HG03571 (cell line): Measurements from ENCODE around the gene NEK4.
"Not testable (repeated sequence)": the region's sequence is repeated elsewhere in the genome, so short reads cannot be mapped to it uniquely, and the experiment has no call there.

Source experiments
- ATAC-seq: cut with Tn5 transposase; IDR thresholded peaks from one replicate; pipeline ENCODE4 v1.9.1; 2021; ENCODE audit not compliant: unreplicated experiment

The NEK4 gene

DNA sequence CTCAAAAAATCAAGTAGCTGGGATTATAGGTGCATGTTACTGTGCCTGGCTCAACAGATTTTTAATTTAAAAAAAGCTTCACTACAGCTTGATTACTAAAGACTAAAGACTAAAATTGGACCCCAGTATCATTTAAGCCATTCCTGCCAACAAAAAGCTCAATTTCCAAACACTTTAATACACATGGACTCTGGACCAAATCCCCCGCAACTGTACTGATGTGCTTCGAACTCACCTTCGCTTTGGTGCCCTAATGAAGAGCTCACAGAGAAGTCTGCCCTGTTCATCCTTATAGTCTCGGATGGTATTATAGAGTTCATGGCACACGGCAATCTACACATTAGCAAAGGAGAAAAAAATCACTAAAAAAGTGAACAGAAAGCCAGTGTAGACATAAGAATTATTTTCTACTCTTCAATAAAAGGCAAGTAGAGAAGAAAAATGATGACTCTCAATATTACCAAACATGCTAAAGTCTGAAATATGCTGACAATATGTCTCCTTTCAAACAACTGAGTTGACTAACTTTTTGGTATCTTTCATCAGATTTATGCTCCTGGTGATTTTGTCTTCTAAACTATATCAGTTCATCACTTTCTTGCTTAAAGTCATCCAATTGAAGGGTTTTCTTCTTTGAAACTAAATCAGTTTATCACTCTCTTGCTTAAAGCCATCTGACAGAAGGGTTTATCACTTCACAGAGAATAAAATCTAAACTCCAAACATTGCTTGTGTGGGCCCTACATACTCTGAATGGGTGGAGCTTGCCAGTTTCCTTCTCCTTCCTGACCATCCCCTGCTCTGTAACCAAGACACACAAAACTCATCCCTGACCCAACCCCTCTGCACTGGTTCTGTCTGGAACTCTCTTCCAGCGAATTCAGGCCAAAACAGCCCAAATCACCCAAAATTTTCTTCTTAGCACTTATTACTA, 92.2 kb downstream of the NEK4 start:
- no peak for ATAC-seq

DNA sequence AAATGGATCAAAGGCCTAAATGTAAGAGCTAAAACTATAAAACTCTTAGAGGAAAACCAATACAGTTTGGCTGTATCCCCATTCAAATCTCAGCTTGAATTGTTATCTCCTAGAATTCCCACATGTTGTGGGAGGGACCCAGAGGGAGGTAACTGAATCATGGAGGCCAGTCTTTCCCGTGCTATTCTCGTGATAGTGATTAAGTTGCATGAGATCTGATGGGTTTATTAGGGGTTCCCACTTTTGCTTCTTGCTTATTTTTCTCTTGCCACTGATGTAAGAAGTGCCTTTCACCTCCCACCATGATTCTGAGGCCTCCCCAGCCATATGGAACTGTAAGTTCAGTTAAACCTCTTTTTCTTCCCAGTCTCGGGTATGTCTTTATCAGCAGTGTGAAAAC, 94.5 kb downstream of the NEK4 start:
- ATAC-seq = not testable (repeated sequence)

DNA sequence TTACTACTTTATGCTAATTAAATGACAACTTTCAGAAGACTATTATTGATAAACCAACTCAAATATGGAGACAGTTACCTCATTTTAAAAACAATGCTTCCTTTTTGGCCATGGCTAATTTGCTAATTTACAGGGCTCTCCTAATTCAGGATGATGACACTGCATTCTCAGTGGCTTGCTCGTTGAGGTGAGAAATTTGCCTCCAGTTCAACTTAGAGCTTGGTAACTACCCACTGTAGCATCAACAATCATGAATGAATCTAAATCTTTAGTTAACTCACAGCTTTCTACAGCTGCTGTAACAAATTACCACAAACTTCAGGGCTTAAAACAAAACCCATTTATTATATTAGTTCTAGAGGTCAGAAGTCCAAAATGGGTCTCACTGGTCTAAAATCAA, 99.1 kb downstream of the NEK4 start:
- ATAC-seq = no peak

DNA sequence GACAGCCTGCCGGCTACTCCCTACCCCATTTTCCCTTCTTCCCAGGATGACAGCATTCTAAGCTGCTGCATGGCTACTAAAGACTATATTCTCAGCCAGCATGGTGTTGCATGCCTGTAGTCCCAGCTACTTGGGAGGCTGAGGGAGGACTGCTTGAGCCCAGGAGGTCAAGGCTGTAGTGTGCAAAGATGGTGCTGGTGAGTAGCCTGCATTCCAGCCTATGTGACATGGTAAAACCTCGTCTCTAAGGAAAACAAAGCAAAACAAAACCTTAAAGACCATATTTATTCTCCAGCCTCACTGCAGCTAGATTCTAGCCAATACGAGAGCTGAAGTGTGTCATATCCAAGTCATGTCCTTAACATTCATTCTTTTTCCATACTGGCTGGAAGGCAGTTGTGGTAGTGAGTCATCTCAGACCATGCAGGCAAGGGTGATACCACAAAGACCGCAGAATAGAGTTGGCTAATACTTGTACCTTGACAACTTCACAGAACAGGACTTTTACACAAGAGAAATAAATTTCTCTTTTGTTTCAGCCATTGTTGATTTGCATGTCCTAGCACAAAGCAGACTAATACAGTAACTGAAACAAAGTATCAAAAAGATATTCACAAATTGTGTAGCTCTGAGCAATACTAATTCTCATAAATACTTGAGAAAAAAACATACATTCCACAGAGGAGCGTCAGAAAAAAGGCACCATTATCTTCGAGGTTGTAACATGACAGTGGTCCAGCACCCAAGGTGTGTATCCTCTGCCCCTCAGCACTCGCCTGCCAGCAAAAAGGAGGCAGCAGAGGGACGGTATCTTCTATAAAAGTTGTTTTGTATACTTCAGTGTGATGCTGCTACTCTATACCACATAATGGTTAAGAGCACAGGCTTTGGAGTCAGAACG, 99.9 kb downstream of the NEK4 start:
- peak; percentile 70 for ATAC-seq

DNA sequence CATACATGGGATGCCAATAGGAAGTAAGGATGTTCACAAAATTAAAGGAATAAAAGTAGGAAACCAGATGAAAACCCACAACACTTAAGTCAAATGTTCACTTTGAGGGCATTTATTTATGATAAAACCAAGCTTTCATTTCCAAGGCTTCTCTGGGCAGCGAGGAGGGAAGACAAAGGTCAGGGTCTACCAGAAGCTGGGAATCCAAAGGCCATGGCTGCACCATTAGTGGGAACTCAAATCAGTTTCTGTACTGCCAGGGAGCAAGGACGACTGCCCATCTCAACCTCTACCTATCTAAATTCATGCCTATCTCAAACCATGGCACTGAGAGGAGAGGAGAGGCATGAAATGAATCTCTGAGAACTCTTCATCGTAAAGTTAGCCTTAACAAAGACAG, 107.6 kb downstream of the NEK4 start:
- ATAC-seq = no peak

DNA sequence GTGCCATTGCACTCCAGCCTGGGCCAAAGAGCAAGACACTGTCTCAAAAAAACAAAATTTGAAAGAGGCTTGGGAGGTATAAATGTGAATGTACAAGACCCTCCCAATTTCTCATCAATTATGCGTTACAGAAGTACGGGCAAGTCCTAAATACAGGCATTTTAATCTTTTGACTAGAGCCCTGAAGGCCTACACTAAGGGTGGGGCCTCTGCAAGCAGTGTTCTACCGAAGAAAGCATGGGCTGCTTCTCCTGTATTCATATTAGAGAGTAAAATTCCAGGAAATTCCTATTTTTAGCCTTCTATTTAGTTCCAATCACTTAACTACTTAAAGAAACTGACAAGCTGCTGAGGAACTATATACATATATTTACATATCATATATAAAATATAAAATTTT, 110.7 kb downstream of the NEK4 start:
- no peak for ATAC-seq
